ENCODE results near the gene CARHSP1. TPM values are rescaled to one million over a fixed set of nuclear protein-coding genes. Genes with fewer than 3 reads are reported as not detected.

CARHSP1 gene
- total RNA-seq, 4 donors from 2014 or later, result 89.3 to 135 (median 124) TPM

- ATAC-seq (ENCODE audit: low FRiP score) (no peak), DNase-seq (ENCODE audit: low spot score) (no peak)
- TF ChIP-seq, protein P1, sequence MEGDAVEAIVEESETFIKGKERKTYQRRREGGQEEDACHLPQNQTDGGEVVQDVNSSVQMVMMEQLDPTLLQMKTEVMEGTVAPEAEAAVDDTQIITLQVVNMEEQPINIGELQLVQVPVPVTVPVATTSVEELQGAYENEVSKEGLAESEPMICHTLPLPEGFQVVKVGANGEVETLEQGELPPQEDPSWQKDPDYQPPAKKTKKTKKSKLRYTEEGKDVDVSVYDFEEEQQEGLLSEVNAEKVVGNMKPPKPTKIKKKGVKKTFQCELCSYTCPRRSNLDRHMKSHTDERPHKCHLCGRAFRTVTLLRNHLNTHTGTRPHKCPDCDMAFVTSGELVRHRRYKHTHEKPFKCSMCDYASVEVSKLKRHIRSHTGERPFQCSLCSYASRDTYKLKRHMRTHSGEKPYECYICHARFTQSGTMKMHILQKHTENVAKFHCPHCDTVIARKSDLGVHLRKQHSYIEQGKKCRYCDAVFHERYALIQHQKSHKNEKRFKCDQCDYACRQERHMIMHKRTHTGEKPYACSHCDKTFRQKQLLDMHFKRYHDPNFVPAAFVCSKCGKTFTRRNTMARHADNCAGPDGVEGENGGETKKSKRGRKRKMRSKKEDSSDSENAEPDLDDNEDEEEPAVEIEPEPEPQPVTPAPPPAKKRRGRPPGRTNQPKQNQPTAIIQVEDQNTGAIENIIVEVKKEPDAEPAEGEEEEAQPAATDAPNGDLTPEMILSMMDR (IDR thresholded peaks at IDR 0.05), result no peak
Measured at GRCh38 chr16:8818504-8819270, 50.1 kb downstream of the CARHSP1 start.

GRCh38 chr16:8816967-8817655, 51.7 kb downstream of the CARHSP1 start:
- no peak for DNase-seq (ENCODE audit: low spot score)
- TF ChIP-seq, protein P1 (IDR thresholded peaks at IDR 0.05), result no peak
- no peak for ATAC-seq (ENCODE audit: low FRiP score)

DNA sequence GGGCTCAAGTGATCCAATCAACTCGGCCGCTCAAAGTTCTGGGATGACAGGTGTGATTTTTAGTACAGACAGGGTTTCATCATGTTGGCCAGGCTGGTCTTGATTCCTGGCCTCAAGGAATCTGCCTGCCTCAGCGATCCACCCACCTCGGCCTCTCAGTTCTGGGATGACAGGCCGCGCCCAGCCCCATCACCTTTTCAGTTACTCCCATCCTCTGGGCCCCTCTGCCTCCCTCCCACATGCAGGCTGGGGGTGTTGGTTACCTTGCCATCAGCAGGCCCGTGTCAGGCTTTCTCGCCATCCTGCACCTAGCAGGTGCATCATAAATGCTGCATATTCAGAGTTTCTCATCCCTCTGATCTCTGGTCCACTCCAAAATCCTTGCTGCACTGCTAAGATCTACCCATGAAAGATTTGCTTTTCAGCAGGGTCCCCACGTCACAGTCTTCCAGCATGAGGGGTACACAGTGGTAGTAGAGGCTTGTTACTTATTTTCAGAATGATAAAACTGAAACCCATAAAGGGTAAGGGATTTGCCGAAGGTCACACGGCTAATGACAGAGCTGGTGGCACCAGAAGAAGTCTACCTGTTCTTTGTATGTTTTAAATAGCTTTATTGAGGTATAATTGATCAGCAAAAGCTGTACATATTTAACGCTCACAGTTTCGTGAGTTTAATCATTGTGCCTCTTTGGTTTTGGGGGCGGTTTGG, 54.6 kb downstream of the CARHSP1 start:
- TF ChIP-seq, protein P1 (IDR thresholded peaks at IDR 0.05), result no peak

DNA sequence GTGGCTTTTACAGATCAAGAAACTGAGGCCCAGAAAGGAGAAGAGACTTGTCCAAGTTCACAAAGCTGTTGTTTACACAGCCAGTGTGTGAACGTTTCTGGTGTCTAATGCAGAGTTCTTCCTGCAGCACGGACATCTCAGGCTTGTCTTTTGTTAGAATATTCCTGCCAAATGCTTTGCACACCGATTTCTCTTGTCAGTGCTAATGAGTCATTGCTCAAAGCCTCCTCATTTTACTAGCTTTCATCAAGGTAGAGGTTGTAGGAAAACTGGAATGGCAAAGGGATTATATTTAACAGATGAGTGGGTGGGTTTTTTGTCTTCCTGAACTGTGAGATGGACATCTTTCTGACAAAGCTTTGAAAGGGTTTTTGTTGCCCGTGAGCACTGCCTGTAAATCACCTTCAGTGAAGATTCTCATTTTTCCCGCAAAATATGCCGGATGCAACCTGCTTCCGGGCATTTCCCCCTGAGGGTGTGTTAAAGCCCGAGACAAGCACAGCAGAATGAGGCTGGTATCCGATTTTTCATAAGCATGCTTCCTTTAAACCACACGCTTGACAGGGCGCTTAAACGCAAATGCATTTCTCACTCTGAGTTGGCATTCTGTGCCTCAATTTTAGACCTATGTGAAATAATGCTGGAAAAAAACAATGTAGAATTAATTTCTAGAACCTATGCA, 56.5 kb downstream of the CARHSP1 start:
- ATAC-seq (ENCODE audit: low FRiP score) (no peak), DNase-seq (ENCODE audit: low spot score) (no peak)
- TF ChIP-seq, protein P1 (IDR thresholded peaks at IDR 0.05), result no peak

More for the DNA sequence above, 54.6 kb downstream of the CARHSP1 start:
- no peak for DNase-seq (ENCODE audit: low spot score)
- no peak for ATAC-seq (ENCODE audit: low FRiP score)

GRCh38 chr16:8808613-8809353, 60.0 kb downstream of the CARHSP1 start:
- no peak for DNase-seq (ENCODE audit: low spot score)
- no peak for ATAC-seq (ENCODE audit: low FRiP score)
- TF ChIP-seq, protein P1 (IDR thresholded peaks at IDR 0.05), result no peak

GRCh38 chr16:8808009-8808408, 60.8 kb downstream of the CARHSP1 start:
- DNase-seq (ENCODE audit: low spot score) (no peak), ATAC-seq (ENCODE audit: low FRiP score) (no peak)
- TF ChIP-seq, protein P1 (IDR thresholded peaks at IDR 0.05), result no peak

All from omental fat pad (tissue), 4 donors.